ENCODE measurements around the gene NFU1.
"Not testable (repeated sequence)": the region's sequence is repeated elsewhere in the genome, so short reads cannot be mapped to it uniquely, and the experiment has no call there.

The NFU1 gene

GRCh38 chr2:69372767-69373166 lies 64.5 kb downstream of the NFU1 start:
- no peaks in the 10 kb centered on the region for H3K9me3 ChIP-seq (ENCODE audit: control insufficient read depth, low read length)
- no peaks in the 10 kb centered on the region for H3K27me3 ChIP-seq (replicated peaks; ENCODE audit: control insufficient read depth, insufficient read depth, low read length)
- H3K4me1 ChIP-seq (ENCODE audit: control insufficient read depth, insufficient read depth, low read length), result peaks cover 18% of the 10 kb centered on the region
- no peak overlapping the region for H3K9ac ChIP-seq (ENCODE audit: low read length)
- H3K4me3 ChIP-seq (ENCODE audit: low read length), result no peak overlapping the region
- H3K36me3 ChIP-seq (ENCODE audit: control insufficient read depth, insufficient read depth, low read length, severe bottlenecking), result peaks cover 65% of the 10 kb centered on the region
- no peak for DNase-seq (ENCODE audit: low read depth)

GRCh38 chr2:69369802-69370201 lies 67.4 kb downstream of the NFU1 start:
- Histone ChIP-seq H3K9me3 (ENCODE audit: control insufficient read depth, low read length) (no peaks in the 10 kb centered on the region), H3K4me3 (ENCODE audit: low read length) (no peak overlapping the region), H3K27me3 (replicated peaks; ENCODE audit: control insufficient read depth, insufficient read depth, low read length) (no peaks in the 10 kb centered on the region), H3K36me3 (ENCODE audit: control insufficient read depth, insufficient read depth, low read length, severe bottlenecking) (peaks cover 85% of the 10 kb centered on the region), H3K9ac (ENCODE audit: low read length) (no peak overlapping the region), H3K4me1 (ENCODE audit: control insufficient read depth, insufficient read depth, low read length) (peaks cover 3% of the 10 kb centered on the region)
- no peak for DNase-seq (ENCODE audit: low read depth)

GRCh38 chr2:69368588-69368987 lies 68.6 kb downstream of the NFU1 start:
- H3K4me1 ChIP-seq (ENCODE audit: control insufficient read depth, insufficient read depth, low read length), result no peaks in the 10 kb centered on the region
- no peak overlapping the region for H3K4me3 ChIP-seq (ENCODE audit: low read length)
- H3K9ac ChIP-seq (ENCODE audit: low read length), result no peak overlapping the region
- H3K27me3 ChIP-seq (replicated peaks; ENCODE audit: control insufficient read depth, insufficient read depth, low read length), result no peaks in the 10 kb centered on the region
- H3K9me3 ChIP-seq (ENCODE audit: control insufficient read depth, low read length), result no peaks in the 10 kb centered on the region
- peaks cover 94% of the 10 kb centered on the region for H3K36me3 ChIP-seq (ENCODE audit: control insufficient read depth, insufficient read depth, low read length, severe bottlenecking)
- DNase-seq (ENCODE audit: low read depth), result no peak

- Histone ChIP-seq H3K4me1 (ENCODE audit: control insufficient read depth, insufficient read depth, low read length) (no peaks in the 10 kb centered on the region), H3K27me3 (replicated peaks; ENCODE audit: control insufficient read depth, insufficient read depth, low read length) (no peaks in the 10 kb centered on the region), H3K36me3 (ENCODE audit: control insufficient read depth, insufficient read depth, low read length, severe bottlenecking) (peaks cover 100% of the 10 kb centered on the region), H3K9me3 (ENCODE audit: control insufficient read depth, low read length) (no peaks in the 10 kb centered on the region), H3K9ac (ENCODE audit: low read length) (no peak overlapping the region), H3K4me3 (ENCODE audit: low read length) (no peak overlapping the region)
- no peak for DNase-seq (ENCODE audit: low read depth)
These were observed 77.9 kb downstream of the NFU1 start for GRCh38 chr2:69359371-69359770.

- no peak overlapping the region for H3K4me3 ChIP-seq (ENCODE audit: low read length)
- H3K9me3 ChIP-seq (ENCODE audit: control insufficient read depth, low read length), result no peaks in the 10 kb centered on the region
- H3K4me1 ChIP-seq (ENCODE audit: control insufficient read depth, insufficient read depth, low read length), result no peaks in the 10 kb centered on the region
- peaks cover 100% of the 10 kb centered on the region for H3K36me3 ChIP-seq (ENCODE audit: control insufficient read depth, insufficient read depth, low read length, severe bottlenecking)
- H3K9ac ChIP-seq (ENCODE audit: low read length), result no peak overlapping the region
- no peaks in the 10 kb centered on the region for H3K27me3 ChIP-seq (replicated peaks; ENCODE audit: control insufficient read depth, insufficient read depth, low read length)
- DNase-seq (ENCODE audit: low read depth), result no peak
These were observed 78.3 kb downstream of the NFU1 start for GRCh38 chr2:69358914-69359313.

GRCh38 chr2:69356471-69356870 lies 80.8 kb downstream of the NFU1 start:
- no peak for DNase-seq (ENCODE audit: low read depth)
- Histone ChIP-seq H3K27me3 (replicated peaks; ENCODE audit: control insufficient read depth, insufficient read depth, low read length) (no peaks in the 10 kb centered on the region), H3K36me3 (ENCODE audit: control insufficient read depth, insufficient read depth, low read length, severe bottlenecking) (peaks cover 100% of the 10 kb centered on the region), H3K4me3 (ENCODE audit: low read length) (no peak overlapping the region), H3K9ac (ENCODE audit: low read length) (no peak overlapping the region), H3K4me1 (ENCODE audit: control insufficient read depth, insufficient read depth, low read length) (no peaks in the 10 kb centered on the region), H3K9me3 (ENCODE audit: control insufficient read depth, low read length) (no peaks in the 10 kb centered on the region)

GRCh38 chr2:69354976-69355375 lies 82.3 kb downstream of the NFU1 start:
- not testable (repeated sequence) for DNase-seq (ENCODE audit: low read depth); H3K27me3 ChIP-seq (replicated peaks; ENCODE audit: control insufficient read depth, insufficient read depth, low read length); H3K9me3 ChIP-seq (ENCODE audit: control insufficient read depth, low read length); H3K4me1 ChIP-seq (ENCODE audit: control insufficient read depth, insufficient read depth, low read length); H3K9ac ChIP-seq (ENCODE audit: low read length); H3K4me3 ChIP-seq (ENCODE audit: low read length)
- H3K36me3 ChIP-seq (ENCODE audit: control insufficient read depth, insufficient read depth, low read length, severe bottlenecking), result peaks cover 100% of the 10 kb centered on the region

- no peaks in the 10 kb centered on the region for H3K27me3 ChIP-seq (replicated peaks; ENCODE audit: control insufficient read depth, insufficient read depth, low read length)
- H3K4me3 ChIP-seq (ENCODE audit: low read length), result no peak overlapping the region
- H3K9me3 ChIP-seq (ENCODE audit: control insufficient read depth, low read length), result no peaks in the 10 kb centered on the region
- H3K9ac ChIP-seq (ENCODE audit: low read length), result no peak overlapping the region
- peaks cover 100% of the 10 kb centered on the region for H3K36me3 ChIP-seq (ENCODE audit: control insufficient read depth, insufficient read depth, low read length, severe bottlenecking)
- no peak for DNase-seq (ENCODE audit: low read depth)
- no peaks in the 10 kb centered on the region for H3K4me1 ChIP-seq (ENCODE audit: control insufficient read depth, insufficient read depth, low read length)
These were observed 83.9 kb downstream of the NFU1 start for GRCh38 chr2:69353360-69353759.

- Histone ChIP-seq H3K27me3 (replicated peaks; ENCODE audit: control insufficient read depth, insufficient read depth, low read length) (no peaks in the 10 kb centered on the region), H3K9me3 (ENCODE audit: control insufficient read depth, low read length) (no peaks in the 10 kb centered on the region), H3K4me3 (ENCODE audit: low read length) (no peak overlapping the region), H3K4me1 (ENCODE audit: control insufficient read depth, insufficient read depth, low read length) (peaks cover 24% of the 10 kb centered on the region), H3K9ac (ENCODE audit: low read length) (no peak overlapping the region), H3K36me3 (ENCODE audit: control insufficient read depth, insufficient read depth, low read length, severe bottlenecking) (peaks cover 100% of the 10 kb centered on the region)
- no peak for DNase-seq (ENCODE audit: low read depth)
These were observed 88.5 kb downstream of the NFU1 start for GRCh38 chr2:69348781-69349180.

All from adipocyte (in vitro differentiated cells).